Mammary epithelial cell (primary cell): Measurements from ENCODE around the gene NT5M.

Experiments used
- CTCF ChIP-seq, 2 donors: IDR thresholded peaks in 1 of 2; conservative IDR thresholded peaks in 1 of 2; 2 replicates each; pipeline ENCODE4 v1.5.1; 2011 to 2012; ENCODE audit warnings: inconsistent platforms in 2 of 2, low read length in 2 of 2, mild to moderate bottlenecking in 2 of 2, control low read depth in 1 of 2, low read depth in 1 of 2; ENCODE audit not compliant: insufficient read depth in 1 of 2; ENCODE audit errors: extremely low read depth in 1 of 2
- EZH2 ChIP-seq: IDR thresholded peaks from 2 replicates; pipeline ENCODE4 v1.6.1; 2012; ENCODE audit warnings: low read length, inconsistent platforms, borderline replicate concordance

- TF ChIP-seq CTCF (conservative IDR thresholded peaks at IDR 0.05 in 1 of 2, IDR thresholded peaks at IDR 0.05 in 1 of 2; ENCODE audit: extremely low read depth in 1 of 2, insufficient read depth in 1 of 2, low read depth in 1 of 2, low read length in 2 of 2) (no peak), EZH2 (no peak)
Measured at GRCh38 chr17:17349724-17350106, 46.5 kb downstream of the NT5M start.
